Spleen (tissue), 7 donors: ENCODE measurements around the gene ATP2A1.

Experiments used
- CTCF ChIP-seq, 11 experiments: fragments of 200-600 bp in 7 of 11; fragments of 450-650 bp in 4 of 11; sonication (generic) in 4 of 11; IDR thresholded peaks in 8 of 11; conservative IDR thresholded peaks in 3 of 11; 1 replicate in 7 of 11; 2 replicates in 4 of 11; pipeline versions ENCODE4 v1.4.0 to v1.8.0; 2016 to 2021; ENCODE audit warnings: antibody characterized with exemption in 11 of 11, inconsistent platforms in 4 of 11, mild to moderate bottlenecking in 1 of 11
- POLR2AphosphoS5 ChIP-seq, 3 donors: sonication (generic); formaldehyde crosslinking; IDR thresholded peaks; one replicate each; pipeline ENCODE4 v1.5.1; 2017; ENCODE audit warnings: antibody characterized with exemption in 3 of 3
- donor health status: DM: no; HTN: no; CAD: no; lungs with moderate emphysema.
- donor health status: DM: no; HTN: no; CAD: no.
- donor health status: DM: no; HTN: no; CAD: no.

DNA sequence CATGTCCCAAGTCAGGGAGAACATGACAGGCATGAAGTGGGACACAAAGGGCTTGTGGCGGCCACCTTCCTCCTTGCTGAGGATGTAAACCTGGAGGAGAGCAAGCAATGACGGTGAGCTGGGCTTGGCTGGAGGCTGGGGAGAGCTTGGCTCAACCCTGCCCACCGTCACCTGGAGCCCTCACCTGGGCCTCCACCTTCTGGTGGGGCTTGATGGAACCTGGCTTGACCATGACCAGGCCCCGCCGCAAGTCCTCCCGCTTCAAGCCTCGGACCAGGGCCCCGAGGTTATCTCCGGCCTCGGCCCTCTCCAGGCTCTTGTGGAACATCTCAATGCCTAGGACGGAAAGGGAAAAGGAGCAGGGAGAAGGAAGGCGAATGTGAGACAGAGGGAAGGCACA lies 34.5 kb upstream of the ATP2A1 start:
- TF ChIP-seq CTCF (IDR thresholded peaks at IDR 0.05 in 8 of 11, conservative IDR thresholded peaks at IDR 0.05 in 3 of 11) (no peak), POLR2AphosphoS5 (IDR thresholded peaks at IDR 0.05) (peak in 1 of 3 donors; percentile 55)
